Peyer's patch (tissue), 4 donors: ENCODE measurements around the gene PYDC2. TPM values are rescaled to one million over a fixed set of nuclear protein-coding genes. Genes with fewer than 3 reads are reported as not detected.

ENCODE experiments used
- DNase-seq, 3 donors: peaks; one replicate each; pipeline ENCODE4 v3.0.0-alpha.2; 2017 to 2019
- H3K27ac ChIP-seq, 4 donors: fragments of 200-600 bp; sonication (generic); one replicate each; pipeline ENCODE4 v1.5.1; 2016 to 2019
- H3K27me3 ChIP-seq, 2 donors: fragments of 200-600 bp; sonication (generic); one replicate each; pipeline ENCODE4 v1.5.1; 2019
- H3K36me3 ChIP-seq, 3 donors: fragments of 200-600 bp; sonication (generic); one replicate each; pipeline ENCODE4 v1.5.1; 2016 to 2019
- H3K4me1 ChIP-seq, 4 donors: fragments of 200-600 bp; sonication (generic); one replicate each; pipeline ENCODE4 v1.5.1; 2016 to 2019
- H3K4me3 ChIP-seq, 4 donors: fragments of 200-600 bp; sonication (generic); 1 replicate in 3 of 4; 2 replicates in 1 of 4; pipeline ENCODE4 v1.5.1; 2016 to 2019; ENCODE audit warnings: mild to moderate bottlenecking in 1 of 4
- H3K9me3 ChIP-seq, 4 donors: fragments of 200-600 bp; sonication (generic); one replicate each; pipeline ENCODE4 v1.5.1; 2016 to 2019; ENCODE audit warnings: mild to moderate bottlenecking in 1 of 4
- POLR2A ChIP-seq, 2 donors: fragments of 450-650 bp; IDR thresholded peaks; one replicate each; pipeline ENCODE4 v1.5.1; 2017; ENCODE audit warnings: antibody characterized with exemption in 2 of 2, mild to moderate bottlenecking in 2 of 2, moderate library complexity in 2 of 2
- total RNA-seq, 4 donors: library from RNA; depleted of rRNA; stranded (reverse); fragments of >200 nt; gene quantifications; one replicate each; pipeline ENCODE4 v1.1.0, GENCODE V29; 2016
- TF ChIP-seq, protein P1 (sequence below), 6 experiments: fragments of 450-650 bp in 4 of 6; fragments of 200-600 bp in 2 of 6; sonication (generic) in 1 of 6; IDR thresholded peaks; one replicate each; pipeline ENCODE4 v1.5.1; 2017 to 2019; ENCODE audit warnings: antibody characterized with exemption in 6 of 6, mild to moderate bottlenecking in 3 of 6, moderate library complexity in 1 of 6

Gene PYDC2
- total RNA-seq, 4 donors from 2014 or later, result not detected

DNA sequence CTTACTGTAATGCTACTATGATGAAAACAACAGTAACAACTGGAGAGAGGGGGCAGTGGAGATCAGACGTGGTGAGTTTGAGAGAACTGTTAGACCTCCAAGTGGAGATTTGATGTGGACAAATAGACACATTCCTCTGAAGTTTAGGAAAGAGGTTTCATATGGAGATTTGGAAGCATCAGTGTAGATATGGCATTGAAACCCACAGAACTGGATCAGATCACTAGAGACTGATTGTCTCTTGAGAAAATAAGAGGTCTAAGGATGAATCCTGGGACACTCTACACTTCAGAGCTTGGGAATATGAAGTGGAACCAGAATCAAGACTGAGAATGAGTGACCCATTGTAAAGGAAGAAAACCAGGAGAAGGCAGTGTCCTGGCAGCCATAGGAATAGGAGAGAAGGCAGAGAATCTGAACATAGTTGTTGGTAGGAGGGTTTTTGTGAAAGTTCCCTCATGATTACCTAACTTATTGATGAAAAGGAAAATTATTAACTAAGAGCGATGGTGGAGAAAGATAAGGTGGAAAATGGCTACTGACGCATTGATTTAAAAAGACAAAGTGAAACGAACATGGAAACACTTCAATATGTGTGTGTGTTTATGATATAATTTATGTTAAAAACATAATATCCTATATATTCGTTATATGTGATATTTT is 29.7 kb upstream of the PYDC2 start:
- Histone ChIP-seq H3K27me3 (no peaks in the 10 kb centered on the region), H3K27ac (no peak overlapping the region), H3K36me3 (no peaks in the 10 kb centered on the region), H3K4me3 (no peak overlapping the region), H3K4me1 (no peaks in the 10 kb centered on the region), H3K9me3 (no peaks in the 10 kb centered on the region)
- no peak for DNase-seq
- no peak for TF ChIP-seq POLR2A (IDR thresholded peaks at IDR 0.05)
- TF ChIP-seq, protein P1, sequence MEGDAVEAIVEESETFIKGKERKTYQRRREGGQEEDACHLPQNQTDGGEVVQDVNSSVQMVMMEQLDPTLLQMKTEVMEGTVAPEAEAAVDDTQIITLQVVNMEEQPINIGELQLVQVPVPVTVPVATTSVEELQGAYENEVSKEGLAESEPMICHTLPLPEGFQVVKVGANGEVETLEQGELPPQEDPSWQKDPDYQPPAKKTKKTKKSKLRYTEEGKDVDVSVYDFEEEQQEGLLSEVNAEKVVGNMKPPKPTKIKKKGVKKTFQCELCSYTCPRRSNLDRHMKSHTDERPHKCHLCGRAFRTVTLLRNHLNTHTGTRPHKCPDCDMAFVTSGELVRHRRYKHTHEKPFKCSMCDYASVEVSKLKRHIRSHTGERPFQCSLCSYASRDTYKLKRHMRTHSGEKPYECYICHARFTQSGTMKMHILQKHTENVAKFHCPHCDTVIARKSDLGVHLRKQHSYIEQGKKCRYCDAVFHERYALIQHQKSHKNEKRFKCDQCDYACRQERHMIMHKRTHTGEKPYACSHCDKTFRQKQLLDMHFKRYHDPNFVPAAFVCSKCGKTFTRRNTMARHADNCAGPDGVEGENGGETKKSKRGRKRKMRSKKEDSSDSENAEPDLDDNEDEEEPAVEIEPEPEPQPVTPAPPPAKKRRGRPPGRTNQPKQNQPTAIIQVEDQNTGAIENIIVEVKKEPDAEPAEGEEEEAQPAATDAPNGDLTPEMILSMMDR (IDR thresholded peaks at IDR 0.05), result no peak

DNA sequence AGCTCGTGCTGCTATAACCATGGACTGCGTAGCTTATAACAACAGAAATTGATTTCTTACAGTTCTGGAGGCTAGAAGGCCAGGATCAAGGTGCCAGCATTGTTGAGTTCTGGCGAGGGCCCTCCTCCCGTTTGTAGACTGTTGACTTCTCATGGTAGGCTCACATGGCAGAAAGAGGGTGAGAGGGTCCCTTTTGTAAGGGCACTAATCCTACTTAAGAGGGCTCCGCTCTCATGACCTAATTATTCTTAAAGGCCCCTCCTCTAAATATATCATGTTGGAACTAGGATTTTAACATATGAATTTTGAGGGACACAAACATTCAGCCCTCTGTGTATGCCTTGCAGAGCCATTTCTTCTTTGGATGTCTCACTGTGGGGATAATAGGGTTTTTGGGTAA is 28.8 kb upstream of the PYDC2 start:
- Histone ChIP-seq H3K27me3 (no peaks in the 10 kb centered on the region), H3K4me1 (no peaks in the 10 kb centered on the region)
- no peak for DNase-seq

DNA sequence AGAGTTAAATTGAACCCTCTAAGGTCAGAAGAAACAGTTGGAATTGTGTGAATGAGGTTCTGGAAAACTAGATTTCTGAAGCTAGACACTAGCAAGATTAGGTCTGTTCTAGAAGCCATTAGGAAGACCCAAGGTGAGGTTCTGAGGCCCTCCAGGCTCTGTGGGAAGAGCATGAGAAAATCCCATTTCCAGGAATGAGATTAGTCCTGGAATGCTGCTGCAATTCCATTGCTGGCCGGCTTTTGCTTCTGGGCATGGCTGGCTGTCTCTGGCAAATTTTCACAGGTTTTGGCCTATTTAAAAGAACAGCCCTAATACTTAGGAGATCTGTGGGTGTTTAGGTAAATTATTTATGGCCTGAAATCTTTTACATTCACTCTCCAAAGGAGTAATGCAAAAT is 26.9 kb upstream of the PYDC2 start:
- Histone ChIP-seq H3K36me3 (no peaks in the 10 kb centered on the region), H3K4me3 (no peak overlapping the region), H3K27me3 (no peaks in the 10 kb centered on the region), H3K27ac (no peak overlapping the region), H3K4me1 (no peaks in the 10 kb centered on the region), H3K9me3 (no peaks in the 10 kb centered on the region)
- TF ChIP-seq, protein P1 (IDR thresholded peaks at IDR 0.05), result no peak
- no peak for TF ChIP-seq POLR2A (IDR thresholded peaks at IDR 0.05)
- DNase-seq, result no peak

More for the DNA sequence above, 28.8 kb upstream of the PYDC2 start:
- Histone ChIP-seq H3K36me3 (no peaks in the 10 kb centered on the region), H3K4me3 (no peak overlapping the region), H3K27ac (no peak overlapping the region), H3K9me3 (no peaks in the 10 kb centered on the region)
- TF ChIP-seq, protein P1 (IDR thresholded peaks at IDR 0.05), result no peak
- no peak for TF ChIP-seq POLR2A (IDR thresholded peaks at IDR 0.05)

DNA sequence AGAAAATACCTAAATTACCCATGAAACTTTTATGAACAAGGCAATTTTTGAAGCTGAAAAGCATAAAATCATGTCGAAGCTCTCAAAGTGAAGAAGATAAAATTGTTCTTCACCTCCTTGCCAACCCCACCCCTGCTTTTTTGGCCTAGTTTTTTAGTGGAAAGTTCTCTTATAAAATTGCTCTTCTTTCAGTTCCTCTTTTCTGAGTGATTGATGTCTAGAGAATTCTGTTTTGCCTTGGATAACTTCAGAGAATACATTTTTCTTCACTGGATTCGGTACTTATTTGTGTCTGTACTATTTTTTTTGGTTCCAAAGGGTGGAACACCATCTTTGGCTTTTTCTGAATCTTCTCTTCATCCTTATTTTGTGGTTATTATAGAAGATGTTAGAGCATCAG is 25.0 kb upstream of the PYDC2 start:
- Histone ChIP-seq H3K27me3 (no peaks in the 10 kb centered on the region), H3K4me3 (no peak overlapping the region), H3K9me3 (no peaks in the 10 kb centered on the region), H3K27ac (no peak overlapping the region), H3K4me1 (no peaks in the 10 kb centered on the region), H3K36me3 (no peaks in the 10 kb centered on the region)
- DNase-seq, result no peak
- TF ChIP-seq, protein P1 (IDR thresholded peaks at IDR 0.05), result no peak
- TF ChIP-seq POLR2A (IDR thresholded peaks at IDR 0.05), result no peak

DNA sequence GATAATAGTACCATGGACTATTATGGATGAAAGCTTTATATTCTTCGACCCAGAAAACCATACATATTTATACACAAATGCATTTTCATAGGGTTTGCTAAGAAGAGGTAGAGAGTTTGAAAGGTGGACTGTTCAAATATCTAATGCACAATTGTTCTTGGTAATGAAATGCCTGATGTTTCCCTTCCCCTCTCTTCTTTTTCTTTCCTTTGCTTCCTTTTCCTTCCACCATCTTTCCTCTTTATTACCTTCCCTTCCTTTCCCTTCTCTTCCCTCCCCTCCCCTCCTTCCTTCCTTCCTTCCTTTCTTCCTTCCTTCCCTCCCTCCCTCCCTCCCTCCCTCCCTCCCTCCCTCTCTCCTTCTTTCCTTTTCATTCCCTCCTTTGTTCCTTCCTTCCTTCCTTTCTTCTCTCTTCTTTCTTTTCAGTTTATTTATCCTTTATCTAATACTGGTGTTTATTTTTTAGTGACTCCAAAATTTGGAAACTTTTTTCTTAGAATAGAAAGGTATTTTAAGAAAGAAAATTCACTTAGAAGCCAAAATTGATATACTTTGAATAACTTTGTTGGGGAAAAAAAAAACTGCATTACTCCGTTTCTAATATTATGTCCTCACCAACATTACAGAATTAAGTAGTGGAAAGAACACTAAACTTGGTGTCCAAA is 22.7 kb upstream of the PYDC2 start:
- TF ChIP-seq, protein P1 (IDR thresholded peaks at IDR 0.05), result no peak
- no peak for TF ChIP-seq POLR2A (IDR thresholded peaks at IDR 0.05)
- Histone ChIP-seq H3K4me1 (no peaks in the 10 kb centered on the region), H3K27me3 (no peaks in the 10 kb centered on the region), H3K9me3 (no peaks in the 10 kb centered on the region), H3K4me3 (no peak overlapping the region), H3K27ac (no peak overlapping the region), H3K36me3 (no peaks in the 10 kb centered on the region)
- no peak for DNase-seq
